Activated CD8-positive, alpha-beta T cell treated with anti-CD3 and anti-CD28 coated beads for 36 hours (primary cell): Measurements from ENCODE around the gene MMP7. TPM values are rescaled to one million over a fixed set of nuclear protein-coding genes. Genes with fewer than 3 reads are reported as not detected.

Source experiments
- ATAC-seq: fragments of 200-7000 bp; cut with Tn5 transposase; one replicate; pipeline ENCODE4 v1.10.0; 2021; ENCODE audit warnings: mild to moderate bottlenecking, moderate library complexity
- CTCF ChIA-PET: fragments of 350-600 bp; sonication (Branson Sonifier 250); formaldehyde crosslinking; loops from one replicate; lab custom pipeline; 2021; ENCODE audit warnings: antibody characterized with exemption; lab: Charles Lee
- POLR2A ChIA-PET: fragments of 350-600 bp; sonication (Branson Sonifier 250); formaldehyde crosslinking; loops from one replicate; lab custom pipeline; 2021; ENCODE audit warnings: antibody characterized with exemption; lab: Charles Lee
- DNase-seq: peaks from one replicate; pipeline ENCODE4 v3.0.0-alpha.2; 2020
- H3K27ac Mint-ChIP-seq: one replicate; pipeline ENCODE4 v1.8.0; 2021; ENCODE audit warnings: mild to moderate bottlenecking, mixed read lengths
- H3K27me3 Mint-ChIP-seq: one replicate; pipeline ENCODE4 v1.8.0; 2021; ENCODE audit warnings: mixed read lengths
- H3K36me3 Mint-ChIP-seq: one replicate; pipeline ENCODE4 v1.8.0; 2021; ENCODE audit warnings: low read depth, mixed read lengths
- H3K4me1 Mint-ChIP-seq: one replicate; pipeline ENCODE4 v1.8.0; 2021; ENCODE audit warnings: low read depth, mixed read lengths
- H3K4me3 Mint-ChIP-seq: one replicate; pipeline ENCODE4 v1.8.0; 2021; ENCODE audit warnings: mild to moderate bottlenecking, moderate library complexity, mixed read lengths
- H3K9me3 Mint-ChIP-seq: one replicate; pipeline ENCODE4 v1.8.0; 2021; ENCODE audit warnings: mixed read lengths
- intact Hi-C: fragments of 100-400 bp; cut with micrococcal nuclease; formaldehyde crosslinking; loops from one replicate; pipeline ENCODE4 v1.10.0; 2022
- total RNA-seq, 2 experiments: library from RNA; stranded (reverse); gene quantifications; one replicate each; pipeline ENCODE4 v1.2.3, GENCODE V29; 2021
- TF ChIP-seq, protein P1 (sequence below): fragments of 200-600 bp; IDR thresholded peaks from one replicate; pipeline ENCODE4 v1.8.0; 2022; ENCODE audit warnings: antibody characterized with exemption, mild to moderate bottlenecking

The MMP7 gene
- total RNA-seq, 2 experiments from 2014 or later = not detected

DNA sequence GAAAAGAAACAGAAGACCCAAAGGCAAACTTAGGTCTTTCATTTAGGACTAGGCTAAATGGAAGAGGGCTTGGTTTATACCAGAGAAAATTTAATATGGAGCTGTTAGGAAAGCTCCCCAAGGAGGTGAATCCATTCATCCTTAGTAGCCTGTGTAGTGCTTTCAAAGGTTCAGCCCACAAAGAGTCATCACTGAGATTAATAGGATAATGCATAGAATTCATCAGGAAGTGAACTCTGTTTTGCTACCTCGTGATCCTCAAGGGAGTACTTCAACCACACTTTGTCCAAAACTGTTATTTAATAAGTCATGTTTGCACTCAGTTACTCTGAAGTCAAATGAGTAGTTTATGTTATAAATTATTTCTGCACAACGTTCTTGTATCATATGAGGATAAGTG lies 43.3 kb upstream of the MMP7 start:
- CTCF ChIA-PET = interaction anchor here (1.2 to 1.6 kb wide), 3 partner anchors 12 to 92 kb away, joined by 3 to 5 read pairs (median 4); no protein-coding TSS in a partner anchor
- H3K27me3 Mint-ChIP-seq = no peaks in the 10 kb centered on the region
- no peak overlapping the region for H3K4me3 Mint-ChIP-seq
- H3K27ac Mint-ChIP-seq = no peak overlapping the region
- TF ChIP-seq, protein P1, sequence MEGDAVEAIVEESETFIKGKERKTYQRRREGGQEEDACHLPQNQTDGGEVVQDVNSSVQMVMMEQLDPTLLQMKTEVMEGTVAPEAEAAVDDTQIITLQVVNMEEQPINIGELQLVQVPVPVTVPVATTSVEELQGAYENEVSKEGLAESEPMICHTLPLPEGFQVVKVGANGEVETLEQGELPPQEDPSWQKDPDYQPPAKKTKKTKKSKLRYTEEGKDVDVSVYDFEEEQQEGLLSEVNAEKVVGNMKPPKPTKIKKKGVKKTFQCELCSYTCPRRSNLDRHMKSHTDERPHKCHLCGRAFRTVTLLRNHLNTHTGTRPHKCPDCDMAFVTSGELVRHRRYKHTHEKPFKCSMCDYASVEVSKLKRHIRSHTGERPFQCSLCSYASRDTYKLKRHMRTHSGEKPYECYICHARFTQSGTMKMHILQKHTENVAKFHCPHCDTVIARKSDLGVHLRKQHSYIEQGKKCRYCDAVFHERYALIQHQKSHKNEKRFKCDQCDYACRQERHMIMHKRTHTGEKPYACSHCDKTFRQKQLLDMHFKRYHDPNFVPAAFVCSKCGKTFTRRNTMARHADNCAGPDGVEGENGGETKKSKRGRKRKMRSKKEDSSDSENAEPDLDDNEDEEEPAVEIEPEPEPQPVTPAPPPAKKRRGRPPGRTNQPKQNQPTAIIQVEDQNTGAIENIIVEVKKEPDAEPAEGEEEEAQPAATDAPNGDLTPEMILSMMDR = no peak
- DNase-seq (no peak), ATAC-seq (no peak)
- POLR2A ChIA-PET = no interaction called here
- intact Hi-C loops = no loop called here
- H3K36me3 Mint-ChIP-seq = peaks cover 4% of the 10 kb centered on the region
- H3K4me1 Mint-ChIP-seq = peaks cover 20% of the 10 kb centered on the region
- H3K9me3 Mint-ChIP-seq = peaks cover 7% of the 10 kb centered on the region

DNA sequence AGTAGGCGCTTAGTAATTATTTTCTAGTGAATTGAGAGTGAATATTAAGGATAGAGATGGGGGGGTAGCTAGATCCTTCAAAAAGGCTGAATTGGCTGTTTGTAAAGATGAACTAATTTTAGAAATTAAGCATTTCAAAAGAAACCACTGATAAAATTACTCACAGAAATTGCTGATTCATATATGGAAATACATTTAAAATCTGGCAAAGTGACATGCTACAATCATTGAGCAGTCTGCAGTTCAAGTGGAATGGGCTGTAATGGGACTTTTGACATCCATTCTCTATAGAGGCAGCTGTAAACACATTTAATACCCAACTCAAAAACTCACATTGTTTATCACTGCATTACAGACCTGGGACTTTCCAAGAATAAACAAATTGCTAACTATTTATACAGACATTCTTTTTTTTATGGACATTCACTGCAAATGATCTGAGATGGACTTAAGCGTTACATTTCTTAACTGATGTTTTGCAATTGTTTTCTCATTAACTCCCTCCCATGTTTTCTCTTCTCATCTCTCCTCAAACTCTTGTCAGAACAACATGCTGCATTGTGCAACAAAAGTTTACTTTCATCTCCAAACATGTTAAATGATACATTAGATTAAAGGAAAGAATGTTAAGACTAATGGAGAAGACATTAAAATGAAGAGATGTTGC lies 42.1 kb upstream of the MMP7 start:
- TF ChIP-seq, protein P1 = no peak
- ChIA-PET POLR2A (no interaction called here), CTCF (no interaction called here)
- DNase-seq (no peak), ATAC-seq (no peak)
- no peak overlapping the region for H3K27ac Mint-ChIP-seq
- no peaks in the 10 kb centered on the region for H3K27me3 Mint-ChIP-seq
- H3K9me3 Mint-ChIP-seq = peaks cover 11% of the 10 kb centered on the region
- intact Hi-C loops = no loop called here
- H3K4me3 Mint-ChIP-seq = no peak overlapping the region
- H3K36me3 Mint-ChIP-seq = peaks cover 4% of the 10 kb centered on the region
- peaks cover 20% of the 10 kb centered on the region for H3K4me1 Mint-ChIP-seq

DNA sequence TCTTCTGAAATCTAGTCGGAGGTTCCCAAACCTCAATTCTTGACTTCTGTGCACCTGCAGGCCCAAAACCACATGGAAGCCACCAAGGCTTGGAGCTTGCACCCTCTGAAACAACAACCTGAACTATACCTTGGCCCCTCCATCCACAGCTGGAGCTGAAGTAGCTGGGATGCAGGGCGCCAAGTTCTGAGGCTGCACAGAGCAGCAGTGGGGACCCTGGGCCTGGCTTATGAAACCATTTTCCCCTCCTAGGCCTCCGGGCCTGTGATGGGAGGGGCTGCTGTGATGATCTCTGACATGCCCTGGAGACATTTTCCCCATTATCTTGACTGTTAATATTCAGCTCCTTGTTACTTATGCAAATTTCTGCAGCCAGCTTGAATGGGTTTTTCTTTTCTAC lies 38.3 kb upstream of the MMP7 start:
- TF ChIP-seq, protein P1 = no peak
- intact Hi-C loops = no loop called here
- Mint-ChIP-seq H3K27ac (no peak overlapping the region), H3K4me1 (peaks cover 4% of the 10 kb centered on the region), H3K27me3 (no peaks in the 10 kb centered on the region), H3K4me3 (no peak overlapping the region), H3K36me3 (peaks cover 4% of the 10 kb centered on the region), H3K9me3 (peaks cover 14% of the 10 kb centered on the region)
- DNase-seq (no peak), ATAC-seq (no peak)
- POLR2A ChIA-PET = no interaction called here
- CTCF ChIA-PET = interaction anchor here (1.5 kb wide), 1 partner anchor 9 kb away, joined by 3 read pairs; no protein-coding TSS in a partner anchor

DNA sequence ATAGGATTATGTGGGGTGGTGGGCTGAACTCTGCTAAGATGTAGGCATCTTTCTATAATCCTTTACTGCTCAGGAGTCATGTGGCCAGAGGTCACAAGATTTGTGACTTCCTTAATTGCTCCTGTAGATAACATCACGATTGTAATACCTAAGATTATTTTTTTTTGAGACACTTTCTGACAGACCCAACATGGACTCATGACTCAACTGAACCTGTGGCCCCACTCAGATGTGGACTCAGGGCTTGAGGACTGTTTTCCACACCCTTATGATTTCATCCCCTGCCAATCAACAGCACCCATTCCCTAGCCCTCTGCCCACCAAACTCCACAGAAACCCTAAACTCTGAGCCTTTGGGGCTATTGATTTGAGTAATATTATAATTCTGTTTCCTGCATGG lies 35.6 kb upstream of the MMP7 start:
- CTCF ChIA-PET = no interaction called here
- peaks cover 26% of the 10 kb centered on the region for H3K4me1 Mint-ChIP-seq
- ATAC-seq (no peak), DNase-seq (no peak)
- POLR2A ChIA-PET = no interaction called here
- H3K27ac Mint-ChIP-seq = no peak overlapping the region
- no peaks in the 10 kb centered on the region for H3K27me3 Mint-ChIP-seq
- H3K36me3 Mint-ChIP-seq = peaks cover 4% of the 10 kb centered on the region
- H3K9me3 Mint-ChIP-seq = peaks cover 14% of the 10 kb centered on the region
- TF ChIP-seq, protein P1 = no peak
- H3K4me3 Mint-ChIP-seq = no peak overlapping the region
- intact Hi-C loops = no loop called here

DNA sequence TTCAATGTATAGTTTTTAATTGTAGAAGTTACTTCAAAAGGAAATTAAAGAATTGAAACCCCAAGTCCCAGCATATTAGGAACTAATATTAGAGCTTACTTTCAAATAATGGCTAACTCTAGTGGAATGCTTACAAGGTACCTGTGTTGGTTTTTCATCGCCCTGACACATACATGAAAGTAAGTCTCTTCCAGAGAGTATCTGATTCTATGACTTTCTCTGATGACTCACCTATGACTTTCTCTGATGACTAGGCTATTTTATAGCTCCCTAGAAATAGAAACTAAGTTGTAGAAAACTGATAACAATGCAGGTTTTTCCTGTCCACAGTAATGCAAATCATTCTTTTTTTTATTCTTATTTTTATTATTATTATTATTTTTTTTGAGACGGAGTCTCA lies 33.6 kb upstream of the MMP7 start:
- ATAC-seq (peak; percentile 91), DNase-seq (no peak)
- CTCF ChIA-PET = interaction anchor here (0.8 to 1.2 kb wide), 2 partner anchors 57 to 270 kb away, joined by 3 read pairs; no protein-coding TSS in a partner anchor
- Mint-ChIP-seq H3K27me3 (no peaks in the 10 kb centered on the region), H3K36me3 (peaks cover 2% of the 10 kb centered on the region), H3K9me3 (peaks cover 10% of the 10 kb centered on the region), H3K4me3 (no peak overlapping the region), H3K27ac (no peak overlapping the region), H3K4me1 (peaks cover 45% of the 10 kb centered on the region)
- POLR2A ChIA-PET = interaction anchor here (0.6 to 1.5 kb wide), 2 partner anchors 43 to 50 kb away, joined by 3 to 4 read pairs; no protein-coding TSS in a partner anchor
- intact Hi-C loops = loop anchor here (5.0 kb wide), 1 partner anchor 33 kb away; no protein-coding TSS in a partner anchor
- TF ChIP-seq, protein P1 = no peak
